HG02763 (cell line): ENCODE measurements around the gene RUNX1.
"Not testable (repeated sequence)": the region's sequence is repeated elsewhere in the genome, so short reads cannot be mapped to it uniquely, and the experiment has no call there.

Experiments
- ATAC-seq: cut with Tn5 transposase; IDR thresholded peaks from one replicate; pipeline ENCODE4 v1.9.1; 2021; ENCODE audit warnings: mild to moderate bottlenecking, moderate library complexity; ENCODE audit not compliant: unreplicated experiment

Gene RUNX1

GRCh38 chr21:34951868-34952267 lies 97.2 kb downstream of the RUNX1 start:
- ATAC-seq = not testable (repeated sequence)

GRCh38 chr21:34950980-34951379 lies 98.1 kb downstream of the RUNX1 start:
- no peak for ATAC-seq

GRCh38 chr21:34949499-34949898 lies 99.6 kb downstream of the RUNX1 start:
- no peak for ATAC-seq

- no peak for ATAC-seq
Observed at GRCh38 chr21:34949030-34949429, 100.1 kb downstream of the RUNX1 start.

GRCh38 chr21:34948157-34948556 lies 100.9 kb downstream of the RUNX1 start:
- ATAC-seq = no peak

- no peak for ATAC-seq
Observed at GRCh38 chr21:34946916-34947534, 102.1 kb downstream of the RUNX1 start.

GRCh38 chr21:34946385-34946840 lies 102.7 kb downstream of the RUNX1 start:
- no peak for ATAC-seq

- no peak for ATAC-seq
Observed at GRCh38 chr21:34945288-34945687, 103.8 kb downstream of the RUNX1 start.

GRCh38 chr21:34944015-34944755 lies 104.9 kb downstream of the RUNX1 start:
- ATAC-seq = no peak

GRCh38 chr21:34942911-34943310 lies 106.2 kb downstream of the RUNX1 start:
- ATAC-seq = no peak

GRCh38 chr21:34941162-34941561 lies 107.9 kb downstream of the RUNX1 start:
- ATAC-seq = no peak

- ATAC-seq = no peak
Observed at GRCh38 chr21:34939673-34940331, 109.3 kb downstream of the RUNX1 start.

- no peak for ATAC-seq
Observed at GRCh38 chr21:34938089-34938764, 110.9 kb downstream of the RUNX1 start.

- ATAC-seq = no peak
Observed at GRCh38 chr21:34936883-34937563, 112.1 kb downstream of the RUNX1 start.

- no peak for ATAC-seq
Observed at GRCh38 chr21:34936371-34936789, 112.7 kb downstream of the RUNX1 start.

GRCh38 chr21:34935898-34936297 lies 113.2 kb downstream of the RUNX1 start:
- no peak for ATAC-seq

- no peak for ATAC-seq
Observed at GRCh38 chr21:34935452-34935851, 113.7 kb downstream of the RUNX1 start.

GRCh38 chr21:34934350-34934749 lies 114.8 kb downstream of the RUNX1 start:
- ATAC-seq = no peak

GRCh38 chr21:34933609-34934335 lies 115.3 kb downstream of the RUNX1 start:
- ATAC-seq = no peak

GRCh38 chr21:34932233-34932632 lies 116.9 kb downstream of the RUNX1 start:
- no peak for ATAC-seq
